ENCODE measurements around the gene BOK. TPM values are rescaled to one million over a fixed set of nuclear protein-coding genes. Genes with fewer than 3 reads are reported as not detected.

The BOK gene
- total RNA-seq, 3 donors from 2014 or later = 6.7 to 25.5 (median 7.4) TPM

DNA sequence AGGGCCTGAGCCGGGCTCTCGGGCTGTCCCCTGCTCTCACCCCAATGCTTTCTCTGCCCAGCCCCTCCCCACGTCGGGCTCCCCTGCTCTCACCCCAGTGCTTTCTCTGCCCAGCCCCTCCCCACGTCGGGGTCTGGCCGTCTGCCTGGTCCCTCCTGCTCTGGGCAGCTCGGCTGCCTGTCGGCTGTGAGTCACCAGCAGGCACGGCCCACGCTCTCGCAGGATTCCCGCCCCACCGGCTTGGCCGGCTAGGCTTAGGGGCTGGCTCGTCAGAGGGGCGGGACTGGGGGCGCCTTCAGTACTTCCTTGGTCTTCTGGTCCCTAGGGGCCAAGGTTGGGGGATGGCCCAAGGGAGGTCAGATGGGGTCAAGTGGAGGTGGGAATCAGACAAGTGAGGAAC is 3.3 kb downstream of the BOK start:
- H3K4me1 ChIP-seq (ENCODE audit: low read depth) = no peaks in the 10 kb centered on the region
- TF ChIP-seq, protein P1, sequence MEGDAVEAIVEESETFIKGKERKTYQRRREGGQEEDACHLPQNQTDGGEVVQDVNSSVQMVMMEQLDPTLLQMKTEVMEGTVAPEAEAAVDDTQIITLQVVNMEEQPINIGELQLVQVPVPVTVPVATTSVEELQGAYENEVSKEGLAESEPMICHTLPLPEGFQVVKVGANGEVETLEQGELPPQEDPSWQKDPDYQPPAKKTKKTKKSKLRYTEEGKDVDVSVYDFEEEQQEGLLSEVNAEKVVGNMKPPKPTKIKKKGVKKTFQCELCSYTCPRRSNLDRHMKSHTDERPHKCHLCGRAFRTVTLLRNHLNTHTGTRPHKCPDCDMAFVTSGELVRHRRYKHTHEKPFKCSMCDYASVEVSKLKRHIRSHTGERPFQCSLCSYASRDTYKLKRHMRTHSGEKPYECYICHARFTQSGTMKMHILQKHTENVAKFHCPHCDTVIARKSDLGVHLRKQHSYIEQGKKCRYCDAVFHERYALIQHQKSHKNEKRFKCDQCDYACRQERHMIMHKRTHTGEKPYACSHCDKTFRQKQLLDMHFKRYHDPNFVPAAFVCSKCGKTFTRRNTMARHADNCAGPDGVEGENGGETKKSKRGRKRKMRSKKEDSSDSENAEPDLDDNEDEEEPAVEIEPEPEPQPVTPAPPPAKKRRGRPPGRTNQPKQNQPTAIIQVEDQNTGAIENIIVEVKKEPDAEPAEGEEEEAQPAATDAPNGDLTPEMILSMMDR (IDR thresholded peaks at IDR 0.05) = no peak
- no peak overlapping the region for H3K4me3 ChIP-seq
- H3K9me3 ChIP-seq = no peaks in the 10 kb centered on the region
- ATAC-seq = peak; percentile 12
- intact Hi-C loops (cut with DNase I, micrococcal nuclease) = no loop called here
- no peaks in the 10 kb centered on the region for H3K36me3 ChIP-seq (ENCODE audit: low read depth)
- DNase-seq = peak; percentile 31 to 75 (median 53)

DNA sequence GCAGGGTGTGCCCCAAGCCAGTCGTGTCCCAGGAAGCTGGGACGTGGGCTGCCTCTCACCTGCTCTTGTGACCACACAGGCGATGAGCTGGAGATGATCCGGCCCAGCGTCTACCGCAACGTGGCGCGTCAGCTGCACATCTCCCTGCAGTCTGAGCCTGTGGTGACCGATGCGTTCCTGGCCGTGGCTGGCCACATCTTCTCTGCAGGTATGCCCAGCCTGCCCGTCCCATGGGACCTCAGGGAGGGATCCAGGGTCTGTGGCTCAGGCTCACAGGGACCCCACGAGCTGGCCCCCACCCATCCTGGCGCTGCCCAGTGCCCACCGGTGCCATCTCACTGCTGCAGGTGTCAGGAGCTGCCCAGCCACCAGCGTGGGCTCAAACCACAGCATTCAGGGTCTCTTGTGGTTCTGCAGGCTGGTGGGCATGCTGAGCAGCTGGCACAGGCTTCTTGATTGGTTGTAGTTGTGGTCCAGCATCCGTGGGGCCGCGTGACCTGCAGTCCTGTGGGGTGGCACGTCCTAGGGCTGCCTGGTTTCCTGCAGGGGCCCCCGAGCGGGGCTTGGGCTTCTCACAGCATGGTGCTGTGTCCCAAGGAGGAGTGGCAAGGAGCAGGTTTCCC is 3.8 kb downstream of the BOK start:
- H3K4me3 ChIP-seq = no peak overlapping the region
- TF ChIP-seq, protein P1 (IDR thresholded peaks at IDR 0.05) = no peak
- no peaks in the 10 kb centered on the region for H3K4me1 ChIP-seq (ENCODE audit: low read depth)
- no peaks in the 10 kb centered on the region for H3K36me3 ChIP-seq (ENCODE audit: low read depth)
- ATAC-seq (no peak), DNase-seq (peak in 1 of 3 donors; percentile 52)
- intact Hi-C loops (cut with DNase I, micrococcal nuclease) = no loop called here
- H3K9me3 ChIP-seq = no peaks in the 10 kb centered on the region

DNA sequence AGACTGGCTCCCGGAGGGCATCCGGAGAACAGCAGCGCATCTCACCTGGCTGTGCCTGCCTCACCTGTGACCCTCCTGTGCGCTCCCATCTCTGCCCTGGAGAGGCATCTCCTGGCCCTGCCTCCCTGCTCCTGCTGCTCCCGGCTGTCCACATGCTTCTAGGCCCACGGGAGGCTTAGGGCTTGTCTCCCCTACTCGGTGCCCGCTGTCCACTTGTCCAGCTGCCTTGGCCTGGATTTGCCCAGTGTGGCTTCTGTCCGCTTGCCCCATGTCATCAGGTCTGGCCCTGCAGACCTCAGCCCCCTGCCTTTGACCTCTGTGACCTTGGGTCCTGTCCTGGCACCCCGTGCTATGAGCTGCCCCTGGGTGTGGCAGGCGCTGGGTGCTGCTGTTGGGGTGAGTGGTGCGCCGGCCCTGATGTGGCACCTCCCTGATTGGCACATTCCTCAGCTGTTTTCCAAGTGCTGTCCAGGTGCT is 4.5 kb downstream of the BOK start:
- Histone ChIP-seq H3K4me1 (ENCODE audit: low read depth) (no peaks in the 10 kb centered on the region), H3K9me3 (no peaks in the 10 kb centered on the region), H3K36me3 (ENCODE audit: low read depth) (no peaks in the 10 kb centered on the region), H3K4me3 (no peak overlapping the region)
- DNase-seq (peak in 1 of 3 donors; percentile 38), ATAC-seq (no peak)
- TF ChIP-seq, protein P1 (IDR thresholded peaks at IDR 0.05) = no peak
- intact Hi-C loops (cut with DNase I, micrococcal nuclease) = no loop called here

DNA sequence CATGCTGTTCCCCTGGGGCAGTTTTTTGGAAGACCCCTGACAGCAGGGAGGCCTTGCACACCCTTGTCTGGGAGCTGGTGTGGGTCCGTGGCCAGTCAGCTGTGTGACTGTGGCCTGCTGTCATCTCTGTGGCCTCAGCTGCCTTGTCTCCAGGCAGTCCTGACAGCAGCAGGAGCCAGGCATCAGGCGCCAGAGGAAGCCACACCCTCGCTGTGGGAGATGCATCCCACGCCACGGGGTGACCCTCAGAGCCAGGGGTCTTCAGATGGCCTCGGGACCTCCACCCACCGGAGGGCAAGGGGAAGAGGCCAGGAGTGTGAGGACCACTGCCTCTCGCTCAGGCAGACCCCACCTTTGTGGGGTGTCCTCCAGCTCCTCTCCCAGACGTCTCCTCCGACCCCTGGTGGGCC is 5.0 kb downstream of the BOK start:
- no peaks in the 10 kb centered on the region for H3K9me3 ChIP-seq
- TF ChIP-seq, protein P1 (IDR thresholded peaks at IDR 0.05) = no peak
- peak in 1 of 3 donors; percentile 40 for DNase-seq
- H3K4me3 ChIP-seq = no peak overlapping the region
- intact Hi-C loops (cut with DNase I, micrococcal nuclease) = no loop called here
- no peaks in the 10 kb centered on the region for H3K4me1 ChIP-seq (ENCODE audit: low read depth)
- no peaks in the 10 kb centered on the region for H3K36me3 ChIP-seq (ENCODE audit: low read depth)
- no peak for ATAC-seq

DNA sequence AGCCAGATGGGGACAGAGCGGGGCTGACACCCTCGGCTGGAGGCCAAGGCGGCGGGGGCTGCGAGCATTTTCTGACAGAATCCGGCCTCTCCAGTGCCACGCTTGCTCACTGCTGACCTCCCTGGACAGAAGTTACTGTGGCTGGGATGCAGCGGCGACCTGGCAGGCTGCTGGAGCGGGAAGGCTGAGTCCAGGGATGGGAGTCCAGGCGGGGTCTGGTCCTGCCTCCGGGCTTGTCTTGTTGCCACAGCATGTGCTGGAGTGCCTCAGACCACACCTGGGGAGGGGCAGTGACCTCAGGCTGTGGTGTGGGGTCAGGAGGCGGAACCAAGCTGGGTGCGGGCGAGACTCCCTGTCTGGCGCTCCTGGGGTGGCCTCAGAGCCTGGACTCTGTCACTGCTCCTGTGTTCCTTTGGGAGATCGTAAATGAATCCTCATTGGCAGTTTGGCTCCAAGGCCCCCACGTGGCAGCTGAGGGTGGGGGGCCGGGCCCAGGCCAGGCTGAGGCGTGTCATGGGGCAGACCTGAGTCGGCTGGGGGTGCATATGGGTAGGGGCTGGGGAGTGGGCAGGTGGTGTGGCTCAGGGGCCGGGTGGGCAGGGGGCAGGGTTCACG is 5.5 kb downstream of the BOK start:
- no peaks in the 10 kb centered on the region for H3K9me3 ChIP-seq
- DNase-seq (no peak), ATAC-seq (no peak)
- no peaks in the 10 kb centered on the region for H3K36me3 ChIP-seq (ENCODE audit: low read depth)
- H3K4me1 ChIP-seq (ENCODE audit: low read depth) = no peaks in the 10 kb centered on the region
- intact Hi-C loops (cut with DNase I, micrococcal nuclease) = no loop called here
- TF ChIP-seq, protein P1 (IDR thresholded peaks at IDR 0.05) = no peak
- no peak overlapping the region for H3K4me3 ChIP-seq
